Cardiac septum (tissue), 1 donor: Measurements from ENCODE around the gene PRR29. TPM values are rescaled to one million over a fixed set of nuclear protein-coding genes. Genes with fewer than 3 reads are reported as not detected.
"Not testable (repeated sequence)": the region's sequence is repeated elsewhere in the genome, so short reads cannot be mapped to it uniquely, and the experiment has no call there.

Experiments used
- DNase-seq: peaks from one replicate; pipeline ENCODE4 v3.0.0-alpha.2; 2020; ENCODE audit warnings: low spot score
- intact Hi-C: fragments of 100-400 bp; cut with DNase I; formaldehyde crosslinking; loops from one replicate; pipeline ENCODE4 v1.14.0; 2022
- total RNA-seq: library from RNA; stranded (reverse); fragmentation: NEBNext Ultra II Directional; extraction: Animal tissue kit (Norgen Biotek cat#: 25700); gene quantifications from one replicate; pipeline ENCODE4 v1.2.1, GENCODE V29; 2021
- donor health status: DM: no; HTN: no; CAD: no.

Gene PRR29
- total RNA-seq, 1 donor from 2014 or later, result 0.51 TPM

DNA sequence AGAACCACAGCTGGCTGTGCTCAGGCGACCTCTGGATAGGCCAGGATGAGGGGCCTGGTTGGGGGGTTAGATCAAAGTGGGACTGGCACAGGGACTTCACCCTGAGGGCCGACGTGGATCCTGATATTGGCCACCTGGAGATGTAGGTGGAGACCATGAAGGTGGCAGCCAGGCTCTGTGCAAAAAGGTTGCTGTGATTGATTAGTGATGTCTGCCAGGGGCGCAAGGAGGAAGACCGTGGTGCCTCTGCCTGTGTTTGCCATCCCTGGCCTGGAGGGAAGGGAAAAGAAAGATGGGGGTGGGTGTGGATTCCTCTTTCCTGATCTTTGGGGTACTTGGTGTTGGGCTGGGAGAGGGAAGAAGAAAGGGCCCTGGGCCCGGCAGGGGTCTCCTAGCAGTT is 24.9 kb upstream of the PRR29 start:
- DNase-seq, result no peak
- intact Hi-C loops, result no loop called here

DNA sequence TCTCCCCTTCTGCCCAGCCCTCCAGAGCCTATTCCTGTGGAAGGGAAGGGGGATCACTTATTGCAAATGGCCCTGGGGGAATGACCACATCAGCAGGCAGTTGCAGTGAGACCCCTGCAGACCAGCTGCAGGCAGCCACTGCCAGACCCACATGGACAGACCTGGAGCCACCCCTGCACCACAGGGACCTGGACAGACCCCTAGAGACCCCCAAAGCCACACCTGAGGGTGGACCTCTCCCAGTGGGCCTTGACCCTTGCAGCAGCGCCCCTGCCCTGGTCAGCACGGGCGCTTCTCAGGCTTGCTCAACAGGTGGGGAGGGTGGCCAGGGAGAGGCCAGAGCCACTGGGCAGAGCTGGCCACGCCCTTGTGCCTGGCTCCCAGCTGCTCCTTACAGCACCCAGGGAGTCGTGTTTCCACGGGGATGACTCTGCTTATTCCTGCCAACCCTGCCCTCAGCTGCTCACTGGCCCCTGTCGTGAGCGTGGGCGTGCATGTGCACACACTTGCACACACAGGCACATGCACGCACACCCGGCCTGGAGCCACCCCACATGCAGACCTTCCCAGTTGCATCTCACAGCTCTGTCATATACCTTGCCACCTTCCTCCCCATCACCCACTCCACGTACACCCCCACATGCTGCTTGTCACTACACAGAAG is 24.1 kb upstream of the PRR29 start:
- no peak for DNase-seq
- intact Hi-C loops, result no loop called here

DNA sequence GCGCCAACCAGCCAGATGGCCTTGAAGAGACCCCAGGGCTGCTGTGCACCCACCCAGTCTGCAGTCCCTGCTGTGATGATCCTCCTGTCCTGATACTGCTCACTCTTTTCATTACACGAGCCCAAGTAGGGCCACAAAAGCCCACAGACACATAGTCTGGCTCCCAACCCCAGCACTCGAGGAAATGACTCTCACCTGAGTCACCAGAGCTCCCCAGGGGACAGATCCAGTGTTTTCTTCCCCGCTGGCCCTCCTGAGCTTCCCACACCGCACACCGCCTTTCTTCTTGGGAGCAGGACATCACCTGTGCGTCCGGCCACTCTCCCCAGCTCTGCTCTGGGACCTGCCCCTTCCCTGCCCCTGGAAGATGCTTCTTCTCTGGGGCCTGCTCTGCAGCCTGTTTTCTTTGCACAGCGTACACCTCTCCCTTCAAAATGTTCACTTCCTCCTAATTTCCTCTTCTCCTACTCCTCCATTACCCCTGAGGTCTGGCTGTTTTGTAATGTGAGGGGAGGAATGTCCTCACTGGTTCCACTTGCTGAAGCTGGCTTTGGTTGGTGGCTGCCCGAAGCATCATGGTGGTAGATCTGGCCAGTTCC is 23.5 kb upstream of the PRR29 start:
- intact Hi-C loops, result no loop called here

DNA sequence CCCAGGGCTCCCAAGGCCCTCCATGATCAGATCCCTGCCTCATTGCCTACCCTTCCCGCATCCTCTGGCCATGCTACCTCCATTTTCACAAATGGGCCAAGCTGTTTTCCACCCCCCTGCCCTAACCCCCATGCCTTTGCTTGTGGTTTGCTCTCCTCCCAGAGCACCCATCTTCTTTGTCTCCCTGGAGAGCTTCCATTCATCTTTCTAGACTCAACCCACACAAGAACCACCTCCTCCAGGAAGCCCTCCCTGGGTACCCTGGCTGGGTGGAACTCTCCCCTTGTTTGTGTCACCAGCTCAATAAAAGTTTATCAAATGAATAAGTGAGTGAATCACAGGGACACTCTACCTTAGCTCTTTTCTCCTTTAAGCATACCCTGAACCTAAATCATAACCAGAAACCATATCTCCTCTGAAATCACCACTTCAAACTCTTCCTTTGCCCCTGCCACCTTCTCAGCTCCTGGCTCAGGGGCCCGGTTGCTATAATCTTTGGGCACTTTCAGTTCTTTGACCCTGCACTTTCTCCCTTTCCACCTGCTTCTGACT is 22.5 kb upstream of the PRR29 start:
- intact Hi-C loops, result no loop called here
- no peak for DNase-seq

More for the DNA sequence above, 23.5 kb upstream of the PRR29 start:
- DNase-seq, result no peak

DNA sequence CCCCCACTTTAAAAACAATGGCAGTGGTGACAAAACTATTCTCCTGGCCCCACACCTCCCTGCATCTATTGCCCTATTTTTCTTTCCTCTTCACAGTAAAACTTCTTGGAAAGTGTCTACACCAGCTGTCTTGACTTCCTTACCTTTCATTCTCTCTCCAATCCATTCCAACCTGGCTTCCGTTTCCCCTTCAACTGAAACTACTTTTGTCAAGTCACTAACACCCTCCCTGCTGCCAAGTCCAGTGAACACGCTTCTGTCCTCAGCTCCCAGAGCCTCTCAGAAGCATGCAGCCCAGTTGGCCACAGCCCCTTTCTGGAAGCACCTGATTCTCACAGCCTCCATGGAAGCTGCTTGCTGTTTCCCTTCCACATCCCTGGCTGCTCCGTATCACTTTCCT is 21.4 kb upstream of the PRR29 start:
- no peak for DNase-seq
- intact Hi-C loops, result no loop called here

DNA sequence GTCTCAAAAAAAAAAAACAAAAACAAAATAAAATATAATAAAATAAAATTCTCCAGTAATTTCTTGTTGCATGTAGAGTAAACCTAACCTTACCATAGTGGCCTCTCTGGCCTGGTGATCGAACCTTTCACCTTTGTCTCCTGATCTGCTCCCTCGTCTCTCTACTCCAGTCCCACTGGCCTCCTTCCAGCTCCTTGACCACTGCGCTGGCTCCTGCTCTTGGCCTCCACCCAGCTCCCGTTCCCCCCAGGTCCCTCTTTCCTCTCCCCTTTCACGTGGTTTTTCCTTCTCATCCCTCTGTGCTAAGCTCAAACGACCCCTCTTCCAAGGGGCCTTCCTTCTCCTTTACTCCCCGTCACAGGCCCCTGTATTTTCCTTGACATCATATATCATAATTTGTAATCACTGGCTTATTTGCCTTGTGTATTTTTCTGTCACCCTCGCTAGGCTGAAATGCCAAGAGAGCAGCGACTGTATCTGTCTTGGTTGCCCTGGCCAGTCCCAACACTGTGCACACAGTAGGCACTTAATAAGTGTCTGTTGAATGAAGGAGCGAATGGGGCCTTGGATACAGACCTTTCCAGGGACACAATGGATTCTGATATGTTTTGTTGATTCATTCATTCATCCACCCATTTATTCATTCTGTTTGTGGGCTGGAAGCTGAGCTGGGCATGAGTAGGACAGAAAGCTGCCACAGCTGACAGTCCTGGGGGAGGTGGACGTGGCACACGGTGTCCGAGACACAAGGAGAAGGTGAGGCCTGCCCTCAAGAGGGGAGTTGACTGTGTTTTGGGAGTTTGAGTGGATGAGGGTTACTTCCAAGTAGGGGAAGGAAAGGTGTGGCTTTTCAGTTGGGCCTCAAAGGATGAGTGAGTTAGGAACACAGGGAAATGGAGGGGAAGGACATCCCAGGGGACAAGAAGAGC is 19.6 kb upstream of the PRR29 start:
- intact Hi-C loops, result no loop called here
- no peak for DNase-seq

DNA sequence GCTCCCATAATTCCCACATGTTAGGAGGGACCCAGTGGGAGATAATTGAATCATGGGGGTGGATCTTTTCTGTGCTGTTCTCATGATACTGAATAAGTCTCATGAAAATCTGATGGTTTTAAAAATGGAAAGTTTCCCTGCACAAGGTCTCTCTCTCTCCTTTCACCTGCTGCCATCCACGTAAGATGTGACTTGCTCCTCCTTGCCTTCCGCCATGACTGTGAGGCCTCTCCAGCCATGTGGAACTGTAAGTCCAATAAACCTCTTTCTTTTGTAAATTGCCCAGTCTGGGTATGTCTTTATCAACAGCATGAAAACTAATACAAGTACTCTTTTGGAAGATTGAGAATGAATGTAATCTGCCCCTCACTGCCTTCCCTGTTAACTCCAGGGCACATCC is 15.5 kb upstream of the PRR29 start:
- intact Hi-C loops, result not testable (repeated sequence)

DNA sequence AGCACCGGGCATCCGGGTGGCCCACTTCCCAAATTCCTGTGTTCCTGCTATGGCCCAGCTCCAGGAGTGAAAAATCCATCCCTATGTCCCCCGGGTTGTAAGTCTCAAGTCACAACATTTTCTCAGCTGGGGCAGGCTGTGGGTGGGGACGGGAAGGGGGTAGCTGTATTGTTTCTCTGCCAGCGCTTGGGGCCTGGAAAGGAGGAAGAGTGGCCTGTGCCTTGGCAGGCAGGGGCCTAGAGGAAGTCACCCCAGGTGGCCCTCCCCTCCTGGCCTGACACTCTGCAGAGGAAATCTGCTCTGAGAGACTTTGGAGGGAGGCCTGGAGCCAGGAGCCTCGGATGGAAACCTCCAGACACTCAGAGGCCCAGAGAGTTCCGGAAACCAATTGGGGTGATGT is 14.8 kb upstream of the PRR29 start:
- intact Hi-C loops, result no loop called here
- DNase-seq, result no peak

More for the DNA sequence above, 15.5 kb upstream of the PRR29 start:
- not testable (repeated sequence) for DNase-seq

DNA sequence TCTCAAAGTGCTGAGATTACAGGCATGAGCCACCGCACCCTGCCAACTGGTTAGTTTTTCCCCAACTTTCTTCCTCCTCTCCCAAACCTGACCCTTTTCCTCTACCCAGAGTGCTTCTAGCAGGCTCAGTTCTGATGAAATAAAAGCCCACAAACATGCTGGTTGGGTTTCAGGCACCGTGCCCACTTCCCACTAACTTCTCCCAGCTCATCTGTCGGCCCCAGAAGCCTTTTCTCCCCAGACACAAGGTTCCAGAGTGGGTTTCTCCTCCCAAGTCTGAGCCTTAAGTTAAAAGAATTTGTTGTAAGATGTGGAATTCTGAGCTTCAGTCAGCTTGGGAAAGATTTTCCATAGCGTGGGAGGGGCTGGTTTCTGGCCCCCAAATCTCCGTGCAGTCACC is 13.9 kb upstream of the PRR29 start:
- intact Hi-C loops, result no loop called here
- no peak for DNase-seq

DNA sequence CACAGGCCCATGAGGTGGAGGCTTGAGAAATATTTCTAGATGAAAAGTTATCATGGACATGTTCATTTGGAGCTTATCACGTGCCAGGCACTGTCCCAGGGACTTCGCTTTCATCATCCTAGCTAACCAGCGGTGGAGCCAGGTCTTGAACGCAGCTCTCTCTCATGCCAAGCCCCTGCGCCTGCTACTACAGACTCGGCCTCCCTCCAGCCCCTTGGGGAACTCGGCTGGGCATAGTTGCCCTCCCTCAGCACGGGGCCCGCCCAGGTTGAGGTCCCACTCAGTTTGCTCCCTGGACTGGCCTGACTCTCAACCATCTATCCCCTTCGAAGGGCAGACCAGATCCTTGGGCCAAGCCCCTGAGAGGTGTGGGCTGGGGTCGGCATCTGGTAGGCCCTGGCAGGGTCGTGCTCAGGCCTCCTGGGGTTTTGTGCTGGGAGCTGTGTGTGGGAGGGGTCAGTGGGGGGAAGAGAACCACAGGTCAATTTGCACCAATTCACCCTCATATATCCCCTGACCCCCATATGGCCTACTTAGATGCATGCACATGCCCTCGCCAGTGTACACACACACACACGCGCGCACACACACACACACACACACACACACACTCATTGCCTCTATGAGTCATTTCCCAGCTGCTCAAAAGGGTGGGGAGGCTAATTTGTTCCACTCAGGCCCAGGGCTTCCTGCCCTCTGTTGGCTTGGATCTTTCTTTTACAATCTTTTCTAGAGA is 13.3 kb upstream of the PRR29 start:
- intact Hi-C loops, result loop anchor here (5.0 kb wide), 1 partner anchor 38 kb away; no protein-coding TSS in a partner anchor
- no peak for DNase-seq

DNA sequence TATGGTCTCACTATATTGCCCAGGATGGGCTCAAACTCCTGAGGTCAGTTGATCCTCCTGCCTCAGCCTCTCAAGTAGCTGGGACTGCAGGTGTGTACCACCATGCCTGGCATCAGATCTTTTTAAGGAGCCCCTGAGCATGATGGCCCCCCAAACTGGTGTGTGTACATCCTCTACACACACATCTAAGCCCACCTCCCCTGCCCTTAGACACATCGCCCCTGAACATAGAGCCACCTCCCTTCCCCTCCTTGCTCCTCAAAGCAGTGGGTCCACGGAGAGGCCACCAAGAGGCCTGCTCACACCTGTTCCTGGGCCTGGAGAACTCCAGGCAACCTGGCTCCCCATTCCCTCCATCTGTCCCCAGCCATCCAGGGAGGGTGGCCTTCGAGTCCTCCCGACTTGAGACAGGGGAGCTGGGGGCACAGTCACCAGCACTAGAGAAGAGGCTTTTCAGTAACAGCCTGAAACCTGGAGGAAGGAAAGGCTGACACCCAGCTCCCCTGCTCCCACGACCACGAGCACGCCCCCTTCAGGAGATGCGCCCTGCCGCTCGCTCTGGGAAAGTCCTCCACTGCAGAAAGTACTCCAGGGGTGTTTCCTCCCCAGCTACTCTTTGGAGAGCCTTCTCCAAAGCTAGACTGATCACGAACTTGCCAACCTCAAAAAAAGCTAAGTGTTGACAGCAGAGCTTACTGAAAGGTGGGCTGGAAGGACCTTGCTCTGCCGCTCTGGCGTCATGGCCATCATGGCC is 12.6 kb upstream of the PRR29 start:
- intact Hi-C loops, result loop anchor here (5.0 kb wide), 1 partner anchor 38 kb away; no protein-coding TSS in a partner anchor

DNA sequence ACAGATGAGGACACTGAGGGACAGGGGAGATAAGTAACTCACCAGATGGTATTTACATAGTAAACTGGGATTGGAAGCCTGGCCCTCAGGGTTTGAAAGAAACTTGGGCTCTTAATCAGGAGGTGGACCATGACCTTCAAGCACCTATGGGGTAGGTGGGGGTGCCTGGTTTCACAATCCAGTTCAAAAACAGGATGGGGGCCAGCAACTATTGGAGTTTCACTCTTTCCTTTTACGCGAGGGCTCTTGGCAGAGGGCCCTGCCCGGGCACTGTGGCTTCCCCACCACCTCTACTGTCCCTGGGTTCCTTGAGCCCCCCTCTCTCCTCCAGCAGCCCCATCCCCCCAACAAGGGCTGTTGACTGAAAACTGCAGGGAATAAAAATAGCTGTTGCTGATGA is 11.3 kb upstream of the PRR29 start:
- no peak for DNase-seq
- intact Hi-C loops, result loop anchor here (5.0 kb wide), 1 partner anchor 40 kb away; no protein-coding TSS in a partner anchor

More for the DNA sequence above, 12.6 kb upstream of the PRR29 start:
- DNase-seq, result no peak

DNA sequence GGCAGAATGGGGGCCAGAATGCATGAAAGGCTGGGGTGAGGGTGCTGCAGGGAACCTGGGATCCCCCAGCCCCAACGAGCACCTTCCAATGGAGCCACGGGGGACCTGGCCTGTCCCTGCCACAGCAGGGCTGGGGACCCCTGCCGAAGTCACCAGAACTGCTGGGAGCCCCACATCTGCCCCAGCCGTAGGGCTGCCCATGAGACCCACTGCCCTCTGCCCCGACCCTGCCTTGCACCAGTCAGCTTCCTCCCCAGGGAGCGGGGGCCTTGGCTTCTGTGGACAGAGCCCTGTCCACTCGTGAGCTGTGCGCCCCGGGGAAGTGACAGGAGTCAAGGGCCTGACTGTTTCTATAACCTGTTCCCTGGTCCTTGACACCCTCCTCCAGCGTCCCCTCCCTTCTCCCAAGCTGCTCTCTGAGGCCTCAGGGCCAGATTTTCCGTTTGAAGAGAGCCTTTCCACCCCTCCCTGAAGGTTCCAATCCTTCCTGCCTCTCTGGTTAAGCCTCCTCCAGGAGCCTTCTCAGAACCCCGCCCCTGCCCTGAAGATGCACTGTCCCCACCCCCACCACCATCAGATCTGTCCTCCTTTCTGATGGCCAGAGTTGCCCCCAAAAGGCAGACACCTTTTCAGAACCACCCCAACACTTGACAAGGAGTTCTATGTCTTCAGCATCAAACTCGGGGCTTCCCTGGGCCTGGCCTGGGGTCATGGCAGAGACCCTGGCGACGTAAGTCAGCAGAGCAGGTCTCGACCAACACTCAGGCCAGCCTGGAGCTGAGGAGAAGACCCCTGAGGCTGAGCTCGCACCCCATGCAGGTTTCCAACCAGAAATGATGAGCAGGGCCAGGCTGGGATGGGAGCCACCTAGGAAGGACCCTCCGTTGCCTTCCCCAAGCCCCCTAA is 10.7 kb upstream of the PRR29 start:
- no peak for DNase-seq
- intact Hi-C loops, result loop anchor here (5.0 kb wide), 1 partner anchor 40 kb away; no protein-coding TSS in a partner anchor

DNA sequence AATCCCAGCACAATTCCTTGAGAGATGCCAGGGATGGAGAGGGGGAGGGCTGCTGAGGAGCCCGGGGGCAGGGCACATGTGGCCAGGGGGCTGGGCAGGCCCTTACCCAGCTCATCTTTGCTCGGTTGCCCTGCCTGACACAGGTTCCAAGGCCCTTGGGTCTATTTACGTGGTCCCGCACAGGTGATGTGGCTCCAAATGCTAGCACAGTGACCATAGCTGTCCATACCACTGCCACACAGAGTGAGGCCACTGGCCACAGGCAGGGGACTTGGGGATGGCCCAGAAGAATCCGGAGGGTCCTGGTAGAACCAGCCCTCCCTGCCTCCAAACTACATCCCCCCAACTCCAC is 10.0 kb upstream of the PRR29 start:
- intact Hi-C loops, result loop anchor here (5.0 kb wide), 1 partner anchor 41 kb away; no protein-coding TSS in a partner anchor
- no peak for DNase-seq

DNA sequence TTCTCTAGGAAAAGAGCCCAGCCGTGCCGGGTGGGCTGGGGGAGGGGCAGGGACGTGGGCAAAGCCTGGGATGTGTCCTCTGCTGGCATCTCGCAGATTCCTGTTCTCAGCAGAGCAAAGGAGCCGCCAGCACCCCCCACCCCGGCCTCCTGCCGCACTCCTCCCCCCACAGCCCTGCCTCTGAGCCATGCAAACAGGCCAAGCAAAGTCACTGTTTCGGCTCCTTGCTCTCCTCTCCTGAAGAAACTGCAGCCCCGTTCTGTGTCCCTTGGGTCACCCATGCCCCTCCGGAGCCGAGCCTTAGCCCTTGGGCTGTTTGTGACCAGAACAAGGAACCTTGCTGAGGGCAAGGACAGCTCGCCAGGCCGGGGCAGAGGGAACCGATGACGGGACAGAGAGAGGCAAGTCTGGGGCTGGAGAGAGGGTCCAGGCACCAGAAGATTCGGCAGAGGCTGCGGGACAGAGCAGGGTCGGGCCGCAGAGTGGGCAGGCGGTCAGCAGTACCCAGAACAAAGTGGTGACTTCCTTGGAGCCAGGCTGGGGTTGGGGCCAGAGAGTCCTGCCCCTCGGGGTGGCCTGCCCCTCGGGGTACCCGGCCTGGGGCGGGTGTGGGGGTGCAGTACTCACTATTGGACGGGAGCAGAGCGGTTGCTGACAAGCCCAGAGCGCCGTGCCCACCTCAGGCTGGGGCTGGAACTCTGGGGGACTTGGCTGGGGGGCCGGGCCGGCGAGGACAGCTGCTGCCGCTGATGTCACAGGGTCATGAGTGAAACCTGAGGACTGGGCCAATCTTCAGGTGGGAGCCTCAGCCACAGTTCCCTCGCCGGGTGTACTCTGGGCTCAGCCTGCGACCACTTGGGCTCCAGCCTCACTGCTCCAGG is 9.2 kb upstream of the PRR29 start:
- no peak for DNase-seq
- intact Hi-C loops, result loop anchor here (5.0 kb wide), 1 partner anchor 42 kb away; no protein-coding TSS in a partner anchor

DNA sequence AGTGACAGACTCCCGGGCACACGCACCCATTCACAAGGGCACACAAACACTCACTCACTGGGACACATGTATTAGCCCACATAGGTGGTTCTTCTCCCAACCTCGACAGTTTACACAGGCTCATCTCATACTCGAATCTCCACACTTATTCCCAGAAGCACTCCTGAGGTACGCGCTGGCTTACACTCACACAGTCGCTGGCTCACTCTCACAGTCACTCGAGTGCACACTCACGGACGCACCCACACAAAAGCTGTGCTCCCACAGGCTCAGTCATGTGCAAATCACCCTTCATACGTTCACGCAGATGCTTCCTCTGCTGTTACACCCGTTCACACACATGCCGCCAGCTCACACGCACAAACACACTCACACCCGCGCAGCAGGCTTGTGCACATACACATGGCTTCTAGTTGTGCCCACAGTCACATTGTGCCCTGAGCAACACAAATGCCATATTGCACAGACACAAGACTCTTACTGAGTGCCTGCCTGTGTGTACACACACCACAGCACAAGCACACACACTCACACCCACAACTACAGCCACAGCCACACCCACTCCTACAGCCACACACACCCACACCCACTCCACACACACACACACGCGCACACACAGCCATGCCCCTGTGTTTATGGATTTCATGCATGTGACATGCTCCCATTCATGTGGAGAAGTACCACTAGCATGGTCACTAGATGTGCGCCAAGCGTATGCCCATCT is 8.4 kb upstream of the PRR29 start:
- intact Hi-C loops, result loop anchor here (2.0 to 5.0 kb wide), 2 partner anchors 42 to 71 kb away; partner anchors contain the start of gene GH1
- DNase-seq, result no peak
